HUES6 (cell line): Measurements from ENCODE around the gene CHRM2.
"Not testable (repeated sequence)": the region's sequence is repeated elsewhere in the genome, so short reads cannot be mapped to it uniquely, and the experiment has no call there.

Experiments
- H3K27ac ChIP-seq: 2 replicates; pipeline ENCODE4 v1.7.0; 2013; ENCODE audit warnings: low read depth, mild to moderate bottlenecking, low read length, inconsistent platforms
- H3K27me3 ChIP-seq: 2 replicates; pipeline ENCODE4 v1.6.1; 2013; ENCODE audit warnings: low read length; ENCODE audit not compliant: control insufficient read depth, insufficient read depth
- H3K36me3 ChIP-seq: 2 replicates; pipeline ENCODE4 v1.6.1; 2013; ENCODE audit warnings: low read length; ENCODE audit not compliant: control insufficient read depth, insufficient read depth
- H3K4me1 ChIP-seq: 2 replicates; pipeline ENCODE4 v1.6.1; 2013; ENCODE audit warnings: low read length; ENCODE audit not compliant: control insufficient read depth, insufficient read depth
- H3K4me3 ChIP-seq: 2 replicates; pipeline ENCODE4 v1.5.1; 2013; ENCODE audit warnings: low read depth, low read length
- H3K9ac ChIP-seq: one replicate; pipeline ENCODE4 v1.6.1; 2013; ENCODE audit warnings: mild to moderate bottlenecking, low read length
- H3K9me3 ChIP-seq: 2 replicates; pipeline ENCODE4 v1.6.1; 2013; ENCODE audit warnings: low read depth, low read length; ENCODE audit not compliant: control insufficient read depth, insufficient read depth

CHRM2 gene

GRCh38 chr7:136868496-136869000 lies at the start of gene CHRM2:
TSS of gene CHRM2 (plus strand) at chr7:136868652. CDS start at chr7:137014866, 146,214 bp downstream.
- Histone ChIP-seq H3K27me3 (peaks cover 92% of the 10 kb centered on the region), H3K27ac (no peak within 1 kb of the TSS), H3K4me1 (peaks cover 16% of the 10 kb centered on the region), H3K36me3 (no peaks in the 10 kb centered on the region), H3K9ac (no peak within 1 kb of the TSS), H3K4me3 (peak within 1 kb of the TSS; percentile 61), H3K9me3 (no peaks in the 10 kb centered on the region)

- not testable (repeated sequence) for H3K36me3 ChIP-seq, H3K27ac ChIP-seq, H3K4me1 ChIP-seq, H3K9me3 ChIP-seq, H3K27me3 ChIP-seq
- Histone ChIP-seq H3K9ac (peak overlapping the region; percentile 68), H3K4me3 (peak overlapping the region; percentile 62)
These were observed 37.1 kb upstream of the CHRM2 start for GRCh38 chr7:136831398-136831797.

- Histone ChIP-seq H3K27me3 (peaks cover 7% of the 10 kb centered on the region), H3K4me3 (no peak overlapping the region), H3K9ac (no peak overlapping the region)
These were observed 22.5 kb upstream of the CHRM2 start for GRCh38 chr7:136845899-136846465.

GRCh38 chr7:136847858-136848257 lies 20.6 kb upstream of the CHRM2 start:
- H3K4me3 ChIP-seq = no peak overlapping the region
- peaks cover 7% of the 10 kb centered on the region for H3K27me3 ChIP-seq
- no peaks in the 10 kb centered on the region for H3K4me1 ChIP-seq
- H3K9me3 ChIP-seq = no peaks in the 10 kb centered on the region
- no peak overlapping the region for H3K9ac ChIP-seq
- no peak overlapping the region for H3K27ac ChIP-seq
- no peaks in the 10 kb centered on the region for H3K36me3 ChIP-seq

More at GRCh38 chr7:136845899-136846465, 22.5 kb upstream of the CHRM2 start:
- Histone ChIP-seq H3K27ac (no peak overlapping the region), H3K36me3 (no peaks in the 10 kb centered on the region), H3K4me1 (no peaks in the 10 kb centered on the region), H3K9me3 (no peaks in the 10 kb centered on the region)

GRCh38 chr7:136853654-136854053 lies 14.8 kb upstream of the CHRM2 start:
- Histone ChIP-seq H3K4me3 (no peak overlapping the region), H3K4me1 (no peaks in the 10 kb centered on the region), H3K9ac (no peak overlapping the region), H3K36me3 (no peaks in the 10 kb centered on the region), H3K27me3 (no peaks in the 10 kb centered on the region), H3K9me3 (no peaks in the 10 kb centered on the region), H3K27ac (no peak overlapping the region)

GRCh38 chr7:136857573-136857972 lies 10.9 kb upstream of the CHRM2 start:
- H3K36me3 ChIP-seq = no peaks in the 10 kb centered on the region
- H3K27ac ChIP-seq = no peak overlapping the region
- no peak overlapping the region for H3K4me3 ChIP-seq
- H3K9me3 ChIP-seq = no peaks in the 10 kb centered on the region
- H3K9ac ChIP-seq = no peak overlapping the region
- H3K27me3 ChIP-seq = peaks cover 11% of the 10 kb centered on the region
- H3K4me1 ChIP-seq = no peaks in the 10 kb centered on the region

GRCh38 chr7:136859803-136860202 lies 8.6 kb upstream of the CHRM2 start:
- Histone ChIP-seq H3K4me1 (no peaks in the 10 kb centered on the region), H3K9me3 (no peaks in the 10 kb centered on the region), H3K4me3 (no peak overlapping the region), H3K36me3 (no peaks in the 10 kb centered on the region), H3K27me3 (peaks cover 22% of the 10 kb centered on the region), H3K9ac (no peak overlapping the region), H3K27ac (no peak overlapping the region)

GRCh38 chr7:136865236-136865635 lies 3.2 kb upstream of the CHRM2 start:
- H3K36me3 ChIP-seq = no peaks in the 10 kb centered on the region
- H3K9ac ChIP-seq = no peak overlapping the region
- peaks cover 3% of the 10 kb centered on the region; the same call in 1 of the 2 replicates for H3K4me1 ChIP-seq
- no peak overlapping the region for H3K27ac ChIP-seq
- peaks cover 70% of the 10 kb centered on the region for H3K27me3 ChIP-seq
- H3K4me3 ChIP-seq = no peak overlapping the region
- H3K9me3 ChIP-seq = no peaks in the 10 kb centered on the region

GRCh38 chr7:136865777-136866176 lies 2.7 kb upstream of the CHRM2 start:
- H3K27ac ChIP-seq = no peak overlapping the region
- H3K9ac ChIP-seq = no peak overlapping the region
- peaks cover 75% of the 10 kb centered on the region for H3K27me3 ChIP-seq
- H3K4me3 ChIP-seq = no peak overlapping the region
- no peaks in the 10 kb centered on the region for H3K36me3 ChIP-seq
- H3K4me1 ChIP-seq = peaks cover 7% of the 10 kb centered on the region
- H3K9me3 ChIP-seq = no peaks in the 10 kb centered on the region

GRCh38 chr7:136869001-136869961 lies 829 bp downstream of the CHRM2 start:
- Histone ChIP-seq H3K4me3 (peak overlapping the region; percentile 61), H3K27me3 (peaks cover 93% of the 10 kb centered on the region), H3K9ac (no peak overlapping the region)

More at GRCh38 chr7:136869001-136869961, 829 bp downstream of the CHRM2 start:
- Histone ChIP-seq H3K4me1 (peaks cover 16% of the 10 kb centered on the region), H3K9me3 (no peaks in the 10 kb centered on the region), H3K36me3 (no peaks in the 10 kb centered on the region), H3K27ac (no peak overlapping the region)
